HL-60 (cell line): ENCODE data around the gene PHKG2.

ENCODE experiments used
- DNase-seq, 2 experiments: peaks; one replicate each; pipeline ENCODE4 v3.0.0-alpha.2; 2010 to 2020; ENCODE audit warnings: low read depth in 1 of 2, low spot score in 1 of 2
- H3K27ac ChIP-seq: fragments of 250-450 bp; sonication (Bioruptor Pico); replicated peaks from 2 replicates; pipeline ENCODE4 v1.5.1; 2020; ENCODE audit warnings: mild to moderate bottlenecking, moderate library complexity
- H3K27me3 ChIP-seq: fragments of 250-450 bp; sonication (Bioruptor Pico); 2 replicates; pipeline ENCODE4 v1.5.1; 2021; ENCODE audit warnings: mild to moderate bottlenecking, moderate library complexity; ENCODE audit not compliant: insufficient read depth, poor library complexity, severe bottlenecking
- H3K4me3 ChIP-seq: replicated peaks from 2 replicates; pipeline ENCODE4 v1.5.1; 2011; ENCODE audit warnings: mild to moderate bottlenecking, control low read depth, low read length; ENCODE audit not compliant: insufficient read depth
- CTCF ChIP-seq: IDR thresholded peaks from one replicate; pipeline ENCODE4 v1.5.1; 2011; ENCODE audit warnings: low read length, control low read depth, inconsistent platforms; ENCODE audit not compliant: insufficient read depth
- GABPA ChIP-seq: IDR thresholded peaks from 2 replicates; pipeline ENCODE4 v1.6.1; 2012; ENCODE audit warnings: low read depth
- POLR2AphosphoS5 ChIP-seq: IDR thresholded peaks from 2 replicates; pipeline ENCODE4 v1.6.1; 2012; ENCODE audit warnings: low read depth
- REST ChIP-seq: IDR thresholded peaks from 2 replicates; pipeline ENCODE4 v1.6.1; 2012; ENCODE audit warnings: low read depth; ENCODE audit not compliant: insufficient replicate concordance
- SPI1 ChIP-seq: IDR thresholded peaks from 2 replicates; pipeline ENCODE4 v1.6.1; 2012; ENCODE audit warnings: low read depth, mild to moderate bottlenecking, borderline replicate concordance

The PHKG2 gene

GRCh38 chr16:30764086-30764485 is 15.9 kb downstream of the PHKG2 start:
- no peaks in the 10 kb centered on the region for H3K27me3 ChIP-seq
- no peak overlapping the region for H3K4me3 ChIP-seq
- TF ChIP-seq REST (no peak), CTCF (no peak), GABPA (no peak), SPI1 (no peak), POLR2AphosphoS5 (no peak)
- DNase-seq: no peak
- H3K27ac ChIP-seq: no peak overlapping the region

GRCh38 chr16:30764816-30765465 is 16.7 kb downstream of the PHKG2 start:
- Histone ChIP-seq H3K4me3 (no peak overlapping the region), H3K27me3 (no peaks in the 10 kb centered on the region), H3K27ac (no peak overlapping the region)
- TF ChIP-seq CTCF: no peak
- TF ChIP-seq SPI1: no peak
- no peak for TF ChIP-seq REST
- no peak for TF ChIP-seq GABPA
- TF ChIP-seq POLR2AphosphoS5: no peak
- DNase-seq: no peak

GRCh38 chr16:30766206-30766932 is 18.1 kb downstream of the PHKG2 start:
- Histone ChIP-seq H3K27me3 (no peaks in the 10 kb centered on the region), H3K27ac (no peak overlapping the region), H3K4me3 (no peak overlapping the region)
- TF ChIP-seq CTCF (no peak), POLR2AphosphoS5 (no peak), SPI1 (no peak), GABPA (no peak), REST (no peak)
- DNase-seq: no peak
